SK-N-SH (cell line): ENCODE results near the gene EXOC6B. TPM values are rescaled to one million over a fixed set of nuclear protein-coding genes. Genes with fewer than 3 reads are reported as not detected.

Experiments
- CTCF ChIA-PET: fragments of 300-600, 350-600 bp; formaldehyde crosslinking; extraction: SDS; loops from one replicate; lab custom pipeline; 2021; lab: Yijun Ruan, JAX
- POLR2A ChIA-PET: fragments of 350-600 bp; sonication (Branson Sonifier 250); formaldehyde crosslinking; extraction: SDS; loops from one replicate; lab custom pipeline; 2020; ENCODE audit warnings: antibody characterized with exemption, inconsistent platforms; lab: Yijun Ruan, JAX
- DNase-seq: peaks from one replicate; pipeline ENCODE4 v3.0.0; 2012
- H2AFZ ChIP-seq: fragments of 200-600 bp; sonication (generic); 2 replicates; pipeline ENCODE4 v1.8.1; 2016; ENCODE audit warnings: antibody characterized with exemption, mild to moderate bottlenecking, low read depth
- H3F3A ChIP-seq: fragments of 200-600 bp; sonication (generic); replicated peaks from 2 replicates; pipeline ENCODE3; 2016; ENCODE audit warnings: antibody characterized with exemption, mild to moderate bottlenecking; ENCODE audit not compliant: insufficient read depth
- H3K27ac ChIP-seq, 2 experiments: fragments of 200-500 bp in 1 of 2; fragments of 200-600 bp in 1 of 2; sonication (Bioruptor generic) in 1 of 2; sonication (generic), shearing (Covaris generic) in 1 of 2; 2 replicates each; pipeline versions ENCODE4 v1.5.1 to v1.6.1; 2014 to 2016; ENCODE audit warnings: low read depth in 2 of 2, inconsistent platforms in 1 of 2, low read length in 1 of 2, mild to moderate bottlenecking in 1 of 2, mixed read lengths in 1 of 2
- H3K27me3 ChIP-seq: fragments of 200-600 bp; sonication (generic), shearing (Covaris generic); 2 replicates; pipeline ENCODE4 v1.6.1; 2016; ENCODE audit warnings: mixed run types; ENCODE audit not compliant: insufficient read depth
- H3K36me3 ChIP-seq, 2 experiments: fragments of 200-500 bp in 1 of 2; fragments of 200-600 bp in 1 of 2; sonication (Bioruptor generic) in 1 of 2; sonication (generic) in 1 of 2; replicated peaks in 1 of 2; 2 replicates each; pipeline versions ENCODE3 to v1.5.1; 2014 to 2016; ENCODE audit warnings: low read length in 1 of 2, mild to moderate bottlenecking in 1 of 2; ENCODE audit not compliant: insufficient read depth in 2 of 2, control insufficient read depth in 1 of 2
- H3K4me1 ChIP-seq, 2 experiments: fragments of 200-500 bp in 1 of 2; fragments of 200-600 bp in 1 of 2; sonication (Bioruptor generic) in 1 of 2; sonication (generic), shearing (Covaris generic) in 1 of 2; 2 replicates each; pipeline versions ENCODE4 v1.5.1 to v1.6.1; 2014 to 2016; ENCODE audit warnings: low read depth in 1 of 2, low read length in 1 of 2, mixed run types in 1 of 2; ENCODE audit not compliant: insufficient read depth in 2 of 2, control insufficient read depth in 1 of 2
- H3K4me2 ChIP-seq: fragments of 200-600 bp; sonication (generic), shearing (Covaris generic); 2 replicates; pipeline ENCODE4 v1.6.1; 2017; ENCODE audit warnings: mixed run types
- H3K4me3 ChIP-seq, 2 experiments: fragments of 200-500 bp in 1 of 2; fragments of 200-600 bp in 1 of 2; sonication (Bioruptor generic) in 1 of 2; sonication (generic), shearing (Covaris generic) in 1 of 2; 2 replicates each; pipeline versions ENCODE4 v1.5.1 to v1.8.1; 2014 to 2016; ENCODE audit warnings: low read depth in 2 of 2, inconsistent platforms in 1 of 2, low read length in 1 of 2, mild to moderate bottlenecking in 1 of 2, mixed read lengths in 1 of 2, moderate library complexity in 1 of 2
- H3K79me2 ChIP-seq: fragments of 200-600 bp; sonication (generic); 2 replicates; pipeline ENCODE4 v1.8.1; 2017; ENCODE audit warnings: mild to moderate bottlenecking; ENCODE audit not compliant: insufficient read depth
- H3K9ac ChIP-seq: fragments of 200-600 bp; sonication (generic); 2 replicates; pipeline ENCODE4 v1.6.1; 2017; ENCODE audit warnings: mixed run types
- H3K9me2 ChIP-seq: fragments of 200-600 bp; sonication (generic); 2 replicates; pipeline ENCODE4 v1.6.1; 2017; ENCODE audit warnings: mixed run types
- H3K9me3 ChIP-seq: fragments of 200-600 bp; sonication (generic); 2 replicates; pipeline ENCODE4 v1.6.1; 2017; ENCODE audit warnings: mixed run types, mild to moderate bottlenecking, moderate library complexity
- H4K20me1 ChIP-seq: fragments of 200-600 bp; sonication (generic); 2 replicates; pipeline ENCODE4 v1.6.1; 2017; ENCODE audit warnings: mild to moderate bottlenecking, mixed run types; ENCODE audit not compliant: insufficient read depth
- CHD2 ChIP-seq: fragments of 150-350 bp; IDR thresholded peaks from 2 replicates; pipeline ENCODE4 v1.6.1; 2018; ENCODE audit warnings: low read length; ENCODE audit not compliant: partially characterized antibody
- ELF1 ChIP-seq: IDR thresholded peaks from 2 replicates; pipeline ENCODE4 v1.4.0; 2012
- EZH2phosphoT487 ChIP-seq: fragments of 200-600 bp; sonication (generic); IDR thresholded peaks from 2 replicates; pipeline ENCODE4 v1.6.1; 2017; ENCODE audit warnings: low read depth, mixed run types, mild to moderate bottlenecking, antibody characterized with exemption, moderate library complexity, borderline replicate concordance
- GABPA ChIP-seq: IDR thresholded peaks from 2 replicates; pipeline ENCODE4 v1.4.0; 2012; ENCODE audit warnings: low read depth, mild to moderate bottlenecking
- MEF2A ChIP-seq: IDR thresholded peaks from 2 replicates; pipeline ENCODE4 v1.4.0; 2012; ENCODE audit warnings: low read depth, borderline replicate concordance
- MXI1 ChIP-seq: IDR thresholded peaks from 2 replicates; pipeline ENCODE4 v1.6.1; 2012; ENCODE audit warnings: mild to moderate bottlenecking, low read depth, low read length, improper control_type of control experiment
- NRF1 ChIP-seq: IDR thresholded peaks from 2 replicates; pipeline ENCODE4 v1.6.1; 2012; ENCODE audit warnings: low read depth, mild to moderate bottlenecking, low read length
- RAD21 ChIP-seq: IDR thresholded peaks from 2 replicates; pipeline ENCODE4 v1.6.1; 2012; ENCODE audit warnings: mild to moderate bottlenecking, low read length
- RCOR1 ChIP-seq: fragments of 150-350 bp; IDR thresholded peaks from 2 replicates; pipeline ENCODE4 v1.6.1; 2017; ENCODE audit warnings: antibody characterized with exemption, low read length
- REST ChIP-seq: IDR thresholded peaks from 2 replicates; pipeline ENCODE4 v1.6.1; 2012; ENCODE audit warnings: mild to moderate bottlenecking, low read depth, low read length, moderate library complexity
- SIN3A ChIP-seq: IDR thresholded peaks from 2 replicates; pipeline ENCODE4 v1.6.1; 2012; ENCODE audit warnings: low read depth, mild to moderate bottlenecking, low read length, moderate library complexity, borderline replicate concordance
- TAF1 ChIP-seq: IDR thresholded peaks from 2 replicates; pipeline ENCODE4 v1.6.1; 2012; ENCODE audit warnings: low read depth, mild to moderate bottlenecking, low read length, moderate library complexity, borderline replicate concordance
- ZBTB33 ChIP-seq: IDR thresholded peaks from 2 replicates; pipeline ENCODE4 v1.4.0; 2012; ENCODE audit warnings: low read depth, borderline replicate concordance
- WGBS: methylation state at CpG from one replicate; pipeline ENCODE4 v1.1.6; 2017; ENCODE audit warnings: low lambda C conversion rate; 5-methylcytosine and 5-hydroxymethylcytosine counted together
- polyA plus RNA-seq, 3 experiments: library from polyadenylated mRNA; depleted of rRNA; stranded (reverse); fragments of >200 nt; gene quantifications; 2 replicates each; pipeline ENCODE4 v1.2.3, GENCODE V29; 2012

Gene EXOC6B
- polyA plus RNA-seq, 1 of the 3 experiments (the other 2 are of a cell fraction) = 7.4 TPM

DNA sequence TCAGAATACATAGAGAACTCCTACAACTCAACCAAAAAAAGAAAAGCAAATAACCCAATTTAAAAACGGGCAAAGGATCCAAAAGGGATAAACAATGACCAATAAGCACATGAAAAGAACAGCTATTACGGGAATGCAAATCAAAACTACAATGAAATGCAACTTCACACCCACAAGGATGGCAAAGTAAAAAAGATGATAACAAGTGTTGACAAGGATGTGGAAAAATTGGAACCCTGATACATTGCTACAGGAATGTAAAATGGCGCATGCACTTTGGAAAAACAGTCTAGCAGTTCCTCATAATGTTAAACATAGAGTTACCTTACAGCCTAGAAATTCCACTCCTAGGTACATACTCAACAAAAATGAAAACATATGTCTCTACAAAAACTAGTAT, 4.7 kb downstream of the EXOC6B start:
- CTCF ChIA-PET = interaction anchor here (0.7 kb wide), 1 partner anchor 51 kb away, joined by 3 read pairs; no protein-coding TSS in a partner anchor

GRCh38 chr2:72819501-72819900, 6.3 kb downstream of the EXOC6B start:
- H3K4me3 ChIP-seq = no peak overlapping the region
- no peaks in the 10 kb centered on the region for H3K9me2 ChIP-seq
- H3K27me3 ChIP-seq = no peaks in the 10 kb centered on the region
- peaks cover 44% of the 10 kb centered on the region for H3K79me2 ChIP-seq
- H3K9me3 ChIP-seq = no peaks in the 10 kb centered on the region
- ChIA-PET POLR2A (no interaction called here), CTCF (no interaction called here)
- 0 out of 2 replicates have a peak, but pooled peaks cover 5% of the 10 kb centered on the region for H4K20me1 ChIP-seq
- H3K4me1 ChIP-seq = peaks cover 0 to 2% of the 10 kb centered on the region in 2 experiments; a peak in 2 of 4 replicates
- no peak overlapping the region for H2AFZ ChIP-seq
- no peak overlapping the region for H3K4me2 ChIP-seq
- no peak overlapping the region for H3K27ac ChIP-seq
- H3K9ac ChIP-seq = no peak overlapping the region
- DNase-seq = no peak
- H3F3A ChIP-seq = peaks cover 3% of the 10 kb centered on the region
- peaks cover 0 to 13% of the 10 kb centered on the region in 2 experiments for H3K36me3 ChIP-seq
- no peak for TF ChIP-seq RCOR1
- no peak for TF ChIP-seq MEF2A
- TF ChIP-seq TAF1 = no peak
- no peak for TF ChIP-seq CHD2
- TF ChIP-seq NRF1 = no peak
- TF ChIP-seq MXI1 = no peak
- TF ChIP-seq GABPA = no peak
- no peak for TF ChIP-seq ZBTB33
- no peak for TF ChIP-seq EZH2phosphoT487
- no peak for TF ChIP-seq RAD21
- TF ChIP-seq SIN3A = no peak

More for the DNA sequence above, 4.7 kb downstream of the EXOC6B start:
- Histone ChIP-seq H3K4me1 (peaks cover 0 to 8% of the 10 kb centered on the region in 2 experiments; a peak in 2 of 4 replicates), H3K79me2 (peaks cover 44% of the 10 kb centered on the region), H3F3A (peaks cover 3% of the 10 kb centered on the region), H3K4me2 (no peak overlapping the region), H4K20me1 (0 out of 2 replicates have a peak, but pooled peaks cover 5% of the 10 kb centered on the region), H3K36me3 (peaks cover 0 to 13% of the 10 kb centered on the region in 2 experiments), H3K4me3 (no peak overlapping the region), H3K27ac (no peak overlapping the region), H3K9me2 (no peaks in the 10 kb centered on the region), H3K9me3 (no peaks in the 10 kb centered on the region), H3K27me3 (no peaks in the 10 kb centered on the region), H3K9ac (no peak overlapping the region), H2AFZ (no peak overlapping the region)
- TF ChIP-seq RCOR1 (no peak), NRF1 (no peak), ELF1 (no peak), TAF1 (no peak), REST (no peak)
- WGBS = 92% methylated on average over 3 of the region's 3 CpGs
- DNase-seq = no peak
- POLR2A ChIA-PET = no interaction called here
